HepG2 (cell line): ENCODE data around the gene BCL6. TPM values are rescaled to one million over a fixed set of nuclear protein-coding genes. Genes with fewer than 3 reads are reported as not detected.

Experiments
- ATAC-seq: fragments of 200-7000 bp; cut with Tn5 transposase; 3 replicates; pipeline ENCODE4 v1.9.1; 2020; ENCODE audit warnings: mild to moderate bottlenecking, moderate library complexity
- BruUV-seq: library from RNA; stranded (reverse); fragments of 400-500 nt; replicated peaks from 2 replicates; lab custom pipeline; 2021; lab: Mats Ljungman, UMichigan
- CTCF ChIA-PET: fragments of 300-600 bp; formaldehyde crosslinking; extraction: SDS; loops from one replicate; lab custom pipeline; 2021; ENCODE audit warnings: low total read pairs, inconsistent platforms, low intra/inter-chr PET ratio; lab: Yijun Ruan, JAX
- POLR2A ChIA-PET: fragments of 350-600 bp; sonication (Branson Sonifier 250); formaldehyde crosslinking; loops from one replicate; lab custom pipeline; 2020; ENCODE audit warnings: antibody characterized with exemption, inconsistent platforms; lab: Yijun Ruan, JAX
- DNase-seq: peaks from one replicate; pipeline ENCODE4 v3.0.0-alpha.2; 2015; ENCODE audit warnings: low spot score
- FAIRE-seq: peaks from 3 replicates; lab custom pipeline; 2011; peaks lifted over from hg19 to GRCh38; lab: Jason Lieb, UNC
- H2AFZ ChIP-seq: one replicate; pipeline ENCODE4 v1.6.1; 2011; ENCODE audit warnings: low read length, inconsistent platforms
- H3K27ac ChIP-seq: fragments of 300-600 bp; 3 replicates; pipeline ENCODE4 v1.8.0; 2011; ENCODE audit warnings: mixed run types, mild to moderate bottlenecking, mixed read lengths, low read length, inconsistent platforms; ENCODE audit not compliant: insufficient read depth; ENCODE audit errors: extremely low read length
- H3K27me3 ChIP-seq, 2 experiments: fragments of 200-600 bp in 1 of 2; 2 replicates in 1 of 2; 3 replicates in 1 of 2; pipeline versions ENCODE4 v1.6.0 to v1.8.0; 2011; ENCODE audit warnings: low read length in 2 of 2, mild to moderate bottlenecking in 2 of 2, moderate library complexity in 2 of 2, inconsistent platforms in 1 of 2; ENCODE audit not compliant: insufficient read depth in 2 of 2, control insufficient read depth in 1 of 2
- H3K36me3 ChIP-seq, 2 experiments: fragments of 200-600 bp in 1 of 2; replicated peaks in 1 of 2; 2 replicates in 1 of 2; 3 replicates in 1 of 2; pipeline versions ENCODE4 v1.5.1 to v1.8.0; 2011; ENCODE audit warnings: low read length in 2 of 2, inconsistent platforms in 1 of 2; ENCODE audit not compliant: insufficient read depth in 2 of 2, control insufficient read depth in 1 of 2
- H3K4me1 ChIP-seq: 2 replicates; pipeline ENCODE4 v1.5.1; 2012; ENCODE audit warnings: low read length, inconsistent platforms; ENCODE audit not compliant: insufficient read depth
- H3K4me2 ChIP-seq: 2 replicates; pipeline ENCODE4 v1.6.0; 2011; ENCODE audit warnings: low read depth, low read length, inconsistent platforms
- H3K4me3 ChIP-seq, 3 experiments: fragments of 200-600 bp in 1 of 3; sonication (generic), shearing (Covaris generic) in 1 of 3; replicated peaks in 1 of 3; 2 replicates each; pipeline ENCODE4 v1.5.1; 2011 to 2016; ENCODE audit warnings: low read length in 3 of 3, inconsistent platforms in 2 of 3, low read depth in 2 of 3, mild to moderate bottlenecking in 2 of 3, control low read depth in 1 of 3, mixed read lengths in 1 of 3; ENCODE audit not compliant: insufficient read depth in 1 of 3
- H3K79me2 ChIP-seq: one replicate; pipeline ENCODE4 v1.6.1; 2011; ENCODE audit warnings: low read length, inconsistent platforms; ENCODE audit not compliant: insufficient read depth
- H3K9ac ChIP-seq: 2 replicates; pipeline ENCODE4 v1.6.0; 2011; ENCODE audit warnings: mild to moderate bottlenecking, low read depth, low read length, inconsistent platforms; ENCODE audit not compliant: insufficient read depth
- H3K9me3 ChIP-seq: 2 replicates; pipeline ENCODE4 v1.5.1; 2012; ENCODE audit warnings: mild to moderate bottlenecking, low read length
- H4K20me1 ChIP-seq: 2 replicates; pipeline ENCODE4 v1.6.0; 2011; ENCODE audit warnings: inconsistent platforms, mild to moderate bottlenecking, low read length, moderate library complexity; ENCODE audit not compliant: insufficient read depth
- FOXC1 ChIP-seq: sonication (generic); formaldehyde crosslinking; IDR thresholded peaks from 2 replicates; pipeline ENCODE4 v1.8.0; 2022; ENCODE audit warnings: mild to moderate bottlenecking, missing genetic modification reagents, borderline replicate concordance
- KDM5A ChIP-seq: fragments of 200-600 bp; sonication (generic); IDR thresholded peaks from 2 replicates; pipeline ENCODE4 v1.7.0; 2018; ENCODE audit warnings: antibody characterized with exemption, mild to moderate bottlenecking, low read length, borderline replicate concordance
- MBD4 ChIP-seq: IDR thresholded peaks from 2 replicates; pipeline ENCODE4 v1.6.1; 2012; ENCODE audit warnings: low read length, inconsistent platforms, borderline replicate concordance
- MTA3 ChIP-seq: sonication (generic); formaldehyde crosslinking; IDR thresholded peaks from 2 replicates; pipeline ENCODE4 v1.4.0; 2020; ENCODE audit warnings: missing genetic modification reagents
- MXD1 ChIP-seq: sonication (generic); formaldehyde crosslinking; IDR thresholded peaks from 2 replicates; pipeline ENCODE4 v1.4.0; 2020; ENCODE audit warnings: mild to moderate bottlenecking, missing genetic modification reagents
- NFE2 ChIP-seq: sonication (generic); formaldehyde crosslinking; IDR thresholded peaks from 2 replicates; pipeline ENCODE4 v1.4.0; 2020; ENCODE audit warnings: missing genetic modification reagents
- POGZ ChIP-seq: sonication (generic); formaldehyde crosslinking; IDR thresholded peaks from 2 replicates; pipeline ENCODE4 v1.4.0; 2020; ENCODE audit warnings: mild to moderate bottlenecking, missing genetic modification reagents
- RBFOX2 ChIP-seq: fragments of 200-400 bp; formaldehyde crosslinking; IDR thresholded peaks from 2 replicates; pipeline ENCODE4 v1.6.1; 2017; ENCODE audit warnings: low read depth, mild to moderate bottlenecking, low read length
- TRIM22 ChIP-seq: fragments of 450-650 bp; IDR thresholded peaks from 2 replicates; pipeline ENCODE4 v1.6.1; 2017
- ZNF598 ChIP-seq: sonication (generic); formaldehyde crosslinking; IDR thresholded peaks from 2 replicates; pipeline ENCODE4 v1.5.1; 2020; ENCODE audit warnings: mild to moderate bottlenecking, missing genetic modification reagents, borderline replicate concordance
- WGBS: methylation state at CpG from one replicate; pipeline ENCODE4 v1.1.6; 2017; ENCODE audit warnings: low lambda C conversion rate; 5-methylcytosine and 5-hydroxymethylcytosine counted together
- in situ Hi-C: cut with HindIII; loops from 2 replicates; pipeline ENCODE4 v1.10.0; 2017; ENCODE audit warnings: low pct_unique_long_range_greater_than_20kb; ENCODE audit not compliant: extremely low pct_ligation_motif_present
- intact Hi-C: fragments of 100-400 bp; cut with micrococcal nuclease; formaldehyde crosslinking; loops from one replicate; pipeline ENCODE4 v1.10.0; 2022; ENCODE audit not compliant: unreplicated experiment
- polyA plus RNA-seq, 8 experiments: library from polyadenylated mRNA; depleted of rRNA in 3 of 8; stranded (reverse) in 7 of 8; unstranded in 1 of 8; fragments of >200 nt; fragmentation: Illumina TruSeq in 4 of 8; extraction: Trizol in 4 of 8; gene quantifications; 2 replicates each; pipeline versions ENCODE4 v1.2.1 to v1.2.3, GENCODE V29; 2011 to 2016; ENCODE audit warnings: low read depth in 4 of 8, missing spikeins in 1 of 8, mixed read lengths in 1 of 8; ENCODE audit not compliant: insufficient read depth in 1 of 8
- total RNA-seq, 5 experiments: library from RNA; depleted of rRNA; stranded (reverse); fragments of >200 nt; fragmentation: Illumina TruSeq; extraction: Trizol; gene quantifications; 2 replicates each; pipeline ENCODE4 v1.2.3, GENCODE V29; 2016; ENCODE audit warnings: low read depth in 1 of 5

BCL6 gene
- total and polyA plus RNA-seq, 2 of the 13 experiments (the other 11 are each of a cell fraction or from before 2014, with no cell fraction given) = 21.2 to 53.7 TPM

GRCh38 chr3:187746059-187746441 is 782 bp upstream of the BCL6 start:
- intact Hi-C loops (loop anchor here (5.0 to 10.0 kb wide), 3 partner anchors 236 to 1299 kb away; no protein-coding TSS in a partner anchor), in situ Hi-C loops (loop anchor here (10.0 to 25.0 kb wide), 6 partner anchors 259 to 1399 kb away; no protein-coding TSS in a partner anchor)
- CTCF ChIA-PET = no interaction called here
- POLR2A ChIA-PET = interaction anchor here (0.6 to 3.6 kb wide), 36 partner anchors 10 to 1296 kb away, joined by 3 to 64 read pairs (median 5); partner anchors contain the start of gene LPP
- peaks cover 56% of the 10 kb centered on the region for H3K79me2 ChIP-seq
- peaks cover 31% of the 10 kb centered on the region; the same call in 1 of the 2 replicates for H4K20me1 ChIP-seq
- ATAC-seq (no peak), DNase-seq (no peak)
- no peak overlapping the region for H2AFZ ChIP-seq
- peak overlapping the region; percentile 100 for H3K27ac ChIP-seq
- peak overlapping the region; percentile 99 for H3K9ac ChIP-seq
- H3K9me3 ChIP-seq = no peaks in the 10 kb centered on the region
- BruUV-seq = TSS peak; percentile 98
- H3K4me3 ChIP-seq = peak overlapping the region; percentile 98 to 100 (median 99)
- 2% methylated on average over 6 of the region's 6 CpGs for WGBS
- peaks cover 40% of the 10 kb centered on the region for H3K4me1 ChIP-seq
- peak overlapping the region; percentile 83 for H3K4me2 ChIP-seq
- H3K27me3 ChIP-seq = peaks cover 0 to 5% of the 10 kb centered on the region in 2 experiments; a peak in 1 of 5 replicates
- no peak for TF ChIP-seq FOXC1 (CRISPR knock-in tag)
- peak; percentile 21; the same call in 1 of the 2 replicates for TF ChIP-seq MBD4
- TF ChIP-seq MTA3 (CRISPR knock-in tag) = no peak
- TF ChIP-seq POGZ (CRISPR knock-in tag) = no peak
- peak; percentile 72 for TF ChIP-seq RBFOX2
- TF ChIP-seq MXD1 (CRISPR knock-in tag) = no peak
- TF ChIP-seq TRIM22 = no peak
- peak; percentile 34; the same call in 1 of the 2 replicates for TF ChIP-seq KDM5A
- TF ChIP-seq NFE2 = no peak
- no peak for TF ChIP-seq ZNF598 (CRISPR knock-in tag)
- TF ChIP-seq, all 625 proteins: peak for 3
- FAIRE-seq = no peak
- no peaks in the 10 kb centered on the region for H3K36me3 ChIP-seq
